GM08714 (cell line): ENCODE measurements around the gene LDLRAD4.

ENCODE experiments used
- H3K4me3 ChIP-seq: fragments of 200-500 bp; sonication (Bioruptor generic); 2 replicates; pipeline ENCODE4 v1.5.1; 2014; ENCODE audit warnings: mild to moderate bottlenecking, low read length, inconsistent platforms
- ZNF274 ChIP-seq: IDR thresholded peaks from 2 replicates; pipeline ENCODE4 v1.6.1; 2012; ENCODE audit warnings: mild to moderate bottlenecking, low read depth, low read length

LDLRAD4 gene

GRCh38 chr18:13412901-13413300 is 194.3 kb downstream of the LDLRAD4 start:
- TF ChIP-seq ZNF274, result no peak

GRCh38 chr18:13414102-13414501 is 195.5 kb downstream of the LDLRAD4 start:
- H3K4me3 ChIP-seq, result no peak overlapping the region
- no peak for TF ChIP-seq ZNF274

More at GRCh38 chr18:13412901-13413300, 194.3 kb downstream of the LDLRAD4 start:
- H3K4me3 ChIP-seq, result no peak overlapping the region

GRCh38 chr18:13414521-13414920 is 196.0 kb downstream of the LDLRAD4 start:
- no peak overlapping the region for H3K4me3 ChIP-seq

GRCh38 chr18:13415736-13416135 is 197.2 kb downstream of the LDLRAD4 start:
- no peak overlapping the region for H3K4me3 ChIP-seq
- TF ChIP-seq ZNF274, result no peak

More at GRCh38 chr18:13414521-13414920, 196.0 kb downstream of the LDLRAD4 start:
- TF ChIP-seq ZNF274, result no peak

- TF ChIP-seq ZNF274, result no peak
- H3K4me3 ChIP-seq, result no peak overlapping the region
These were observed 197.6 kb downstream of the LDLRAD4 start for GRCh38 chr18:13416208-13416607.

GRCh38 chr18:13416848-13417247 is 198.3 kb downstream of the LDLRAD4 start:
- TF ChIP-seq ZNF274, result no peak

GRCh38 chr18:13418013-13418710 is 199.6 kb downstream of the LDLRAD4 start:
- TF ChIP-seq ZNF274, result no peak
- H3K4me3 ChIP-seq, result no peak overlapping the region

More at GRCh38 chr18:13416848-13417247, 198.3 kb downstream of the LDLRAD4 start:
- no peak overlapping the region for H3K4me3 ChIP-seq

- no peak overlapping the region for H3K4me3 ChIP-seq
- no peak for TF ChIP-seq ZNF274
These were observed 202.6 kb downstream of the LDLRAD4 start for GRCh38 chr18:13420969-13421686.

GRCh38 chr18:13422541-13423147 is 204.1 kb downstream of the LDLRAD4 start:
- H3K4me3 ChIP-seq, result no peak overlapping the region
- TF ChIP-seq ZNF274, result no peak

- no peak overlapping the region for H3K4me3 ChIP-seq
- no peak for TF ChIP-seq ZNF274
These were observed 204.8 kb downstream of the LDLRAD4 start for GRCh38 chr18:13423352-13423751.

- TF ChIP-seq ZNF274, result no peak
These were observed 205.8 kb downstream of the LDLRAD4 start for GRCh38 chr18:13424363-13424762.

GRCh38 chr18:13425357-13426091 is 207.0 kb downstream of the LDLRAD4 start:
- no peak for TF ChIP-seq ZNF274
- H3K4me3 ChIP-seq, result no peak overlapping the region

More at GRCh38 chr18:13424363-13424762, 205.8 kb downstream of the LDLRAD4 start:
- no peak overlapping the region for H3K4me3 ChIP-seq

- TF ChIP-seq ZNF274, result no peak
These were observed 208.8 kb downstream of the LDLRAD4 start for GRCh38 chr18:13427354-13427753.

GRCh38 chr18:13428319-13428718 is 209.8 kb downstream of the LDLRAD4 start:
- H3K4me3 ChIP-seq, result no peak overlapping the region
- no peak for TF ChIP-seq ZNF274

More at GRCh38 chr18:13427354-13427753, 208.8 kb downstream of the LDLRAD4 start:
- H3K4me3 ChIP-seq, result no peak overlapping the region
